Mucosa of stomach (tissue), 1 donor: ENCODE results near the gene NMUR1.

ENCODE experiments used
- H3K27me3 ChIP-seq: one replicate; pipeline ENCODE4 v1.7.0; 2013; ENCODE audit warnings: mild to moderate bottlenecking, low read length; ENCODE audit not compliant: control insufficient read depth, insufficient read depth
- H3K36me3 ChIP-seq: one replicate; pipeline ENCODE4 v1.7.0; 2013; ENCODE audit warnings: low read length; ENCODE audit not compliant: control insufficient read depth, insufficient read depth
- H3K4me1 ChIP-seq: one replicate; pipeline ENCODE4 v1.7.0; 2013; ENCODE audit warnings: mild to moderate bottlenecking, low read length; ENCODE audit not compliant: control insufficient read depth, insufficient read depth
- H3K4me3 ChIP-seq: one replicate; pipeline ENCODE4 v1.7.0; 2013; ENCODE audit warnings: low read length
- H3K9ac ChIP-seq: one replicate; pipeline ENCODE4 v1.7.0; 2013; ENCODE audit warnings: mild to moderate bottlenecking, low read length, moderate library complexity
- H3K9me3 ChIP-seq: one replicate; pipeline ENCODE4 v1.7.0; 2013; ENCODE audit warnings: mild to moderate bottlenecking, low read length, moderate library complexity; ENCODE audit not compliant: control insufficient read depth
- donor health status: Pancreatic carcinoma.

Gene NMUR1

GRCh38 chr2:231531466-231531865 is 1.2 kb upstream of the NMUR1 start:
- no peaks in the 10 kb centered on the region for H3K36me3 ChIP-seq
- H3K9ac ChIP-seq, result no peak overlapping the region
- peaks cover 26% of the 10 kb centered on the region for H3K27me3 ChIP-seq
- peaks cover 11% of the 10 kb centered on the region for H3K4me1 ChIP-seq
- no peak overlapping the region for H3K4me3 ChIP-seq
- H3K9me3 ChIP-seq, result no peaks in the 10 kb centered on the region

DNA sequence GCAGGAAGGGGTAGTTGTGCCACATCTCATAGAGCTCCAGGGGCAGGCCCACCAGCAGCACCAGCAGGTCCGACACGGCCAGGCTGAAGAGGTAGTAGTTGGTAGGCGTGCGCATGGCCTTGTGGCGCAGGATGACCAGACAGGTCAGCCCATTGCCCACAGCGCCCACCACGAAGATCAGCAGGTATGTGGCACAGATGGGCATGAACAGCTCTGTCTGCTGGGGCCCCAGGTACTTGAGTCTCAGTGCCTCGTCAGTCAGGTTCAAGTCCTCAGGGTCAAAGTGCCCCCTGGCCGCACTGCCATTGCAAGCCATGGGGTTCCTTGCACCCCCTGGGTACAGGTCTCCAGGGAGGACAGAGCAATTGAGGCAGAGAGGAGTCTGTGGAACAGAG is 1.6 kb downstream of the NMUR1 start:
- Histone ChIP-seq H3K4me1 (peaks cover 17% of the 10 kb centered on the region), H3K9ac (no peak overlapping the region), H3K4me3 (no peak overlapping the region), H3K36me3 (no peaks in the 10 kb centered on the region), H3K9me3 (no peaks in the 10 kb centered on the region), H3K27me3 (peaks cover 26% of the 10 kb centered on the region)

- Histone ChIP-seq H3K36me3 (no peaks in the 10 kb centered on the region), H3K4me3 (no peak overlapping the region), H3K9ac (no peak overlapping the region), H3K9me3 (no peaks in the 10 kb centered on the region), H3K27me3 (peaks cover 26% of the 10 kb centered on the region), H3K4me1 (peaks cover 19% of the 10 kb centered on the region)
Measured at GRCh38 chr2:231527955-231528635, 2.1 kb downstream of the NMUR1 start.

GRCh38 chr2:231527091-231527395 is 3.2 kb downstream of the NMUR1 start:
- H3K27me3 ChIP-seq, result peaks cover 26% of the 10 kb centered on the region
- no peaks in the 10 kb centered on the region for H3K36me3 ChIP-seq
- H3K9ac ChIP-seq, result no peak overlapping the region
- no peaks in the 10 kb centered on the region for H3K9me3 ChIP-seq
- peaks cover 19% of the 10 kb centered on the region for H3K4me1 ChIP-seq
- H3K4me3 ChIP-seq, result no peak overlapping the region

DNA sequence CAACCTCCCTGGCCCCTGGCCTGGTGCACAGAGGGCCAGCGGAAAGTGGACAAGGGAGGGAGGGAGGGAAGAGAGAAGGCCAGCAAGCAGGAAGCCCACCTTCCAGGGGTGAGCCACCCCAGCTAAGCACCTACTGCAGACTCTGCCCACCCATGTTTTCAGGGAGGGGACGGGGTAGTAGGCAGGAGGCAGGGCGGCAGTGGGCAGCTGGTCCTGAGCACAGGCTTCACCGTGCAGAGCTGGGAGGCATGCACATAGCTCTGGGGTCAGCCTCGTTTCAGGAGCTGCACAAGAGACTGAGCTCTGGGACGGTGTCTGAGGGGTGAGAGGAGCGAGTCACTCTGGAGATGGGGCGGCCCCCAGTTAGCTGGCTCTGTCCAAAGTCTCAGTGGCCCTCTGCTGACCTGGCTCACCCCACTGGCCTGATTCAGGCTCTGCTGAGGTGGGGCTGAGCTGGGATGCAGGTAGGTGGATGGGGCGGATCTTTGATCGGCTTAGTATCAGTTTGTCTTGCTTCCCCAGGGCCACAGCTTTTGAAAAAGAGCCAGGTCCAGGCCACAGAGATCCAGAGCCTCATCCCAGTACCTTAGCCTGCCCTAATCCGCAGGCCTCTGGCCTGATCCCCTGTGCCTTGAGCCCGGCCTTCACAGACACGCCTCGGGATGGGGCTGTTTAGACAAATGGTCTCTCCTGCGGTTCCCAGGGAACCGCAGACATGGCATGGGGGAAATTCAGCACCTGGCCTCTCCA is 3.7 kb downstream of the NMUR1 start:
- no peaks in the 10 kb centered on the region for H3K36me3 ChIP-seq
- H3K9ac ChIP-seq, result no peak overlapping the region
- peaks cover 19% of the 10 kb centered on the region for H3K4me1 ChIP-seq
- H3K4me3 ChIP-seq, result no peak overlapping the region
- no peaks in the 10 kb centered on the region for H3K9me3 ChIP-seq
- peaks cover 23% of the 10 kb centered on the region for H3K27me3 ChIP-seq

- Histone ChIP-seq H3K9ac (no peak overlapping the region), H3K27me3 (peaks cover 14% of the 10 kb centered on the region), H3K36me3 (no peaks in the 10 kb centered on the region), H3K4me1 (peaks cover 18% of the 10 kb centered on the region), H3K4me3 (no peak overlapping the region), H3K9me3 (no peaks in the 10 kb centered on the region)
Measured at GRCh38 chr2:231525248-231526163, 4.7 kb downstream of the NMUR1 start.

DNA sequence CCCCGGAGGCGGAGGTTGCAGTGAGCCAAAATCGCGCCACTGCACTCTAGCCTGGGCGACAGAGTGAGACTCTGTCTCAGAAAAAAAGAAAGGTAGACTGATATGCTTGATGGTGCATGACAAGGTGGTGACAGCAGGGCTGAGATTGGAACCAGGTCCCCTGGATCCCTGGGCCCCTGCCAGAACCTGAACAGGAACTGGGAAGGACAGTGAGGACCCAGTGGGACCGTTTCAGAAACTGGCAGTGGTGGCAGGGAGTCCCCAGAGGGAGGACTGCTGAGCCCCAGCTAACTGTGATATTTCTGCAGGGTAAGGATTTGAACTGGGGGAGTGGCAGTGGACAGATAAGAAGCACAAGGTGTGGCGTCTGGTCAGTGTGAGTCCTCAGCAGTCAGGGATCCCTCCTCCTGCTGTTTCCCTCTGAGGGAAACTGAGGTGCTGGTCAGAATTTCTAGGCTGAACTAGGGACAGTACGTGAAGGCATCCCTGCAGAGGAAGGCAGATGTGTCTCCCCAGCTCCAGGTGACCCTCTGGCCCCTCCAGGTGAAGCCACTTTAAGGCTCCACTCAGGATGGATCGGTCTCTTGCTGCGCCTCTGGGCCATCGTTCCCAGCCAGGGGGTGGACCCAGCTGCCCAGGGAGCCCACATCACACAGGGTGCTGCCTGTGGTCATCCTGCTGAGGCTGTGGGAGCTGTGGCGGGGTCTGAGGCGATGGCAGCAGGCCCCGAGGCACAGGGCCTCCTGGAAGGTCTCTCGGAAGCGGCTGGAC is 5.6 kb downstream of the NMUR1 start:
- H3K4me1 ChIP-seq, result peaks cover 17% of the 10 kb centered on the region
- peaks cover 6% of the 10 kb centered on the region for H3K27me3 ChIP-seq
- no peak overlapping the region for H3K4me3 ChIP-seq
- H3K9me3 ChIP-seq, result no peaks in the 10 kb centered on the region
- H3K36me3 ChIP-seq, result no peaks in the 10 kb centered on the region
- H3K9ac ChIP-seq, result no peak overlapping the region

GRCh38 chr2:231523451-231524285 is 6.6 kb downstream of the NMUR1 start:
- Histone ChIP-seq H3K4me1 (peaks cover 17% of the 10 kb centered on the region), H3K36me3 (no peaks in the 10 kb centered on the region), H3K9ac (no peak overlapping the region), H3K27me3 (peaks cover 2% of the 10 kb centered on the region), H3K9me3 (no peaks in the 10 kb centered on the region), H3K4me3 (no peak overlapping the region)

- Histone ChIP-seq H3K4me3 (no peak overlapping the region), H3K27me3 (no peaks in the 10 kb centered on the region), H3K9me3 (no peaks in the 10 kb centered on the region), H3K9ac (no peak overlapping the region), H3K36me3 (no peaks in the 10 kb centered on the region), H3K4me1 (peaks cover 17% of the 10 kb centered on the region)
Measured at GRCh38 chr2:231522418-231523180, 7.6 kb downstream of the NMUR1 start.

DNA sequence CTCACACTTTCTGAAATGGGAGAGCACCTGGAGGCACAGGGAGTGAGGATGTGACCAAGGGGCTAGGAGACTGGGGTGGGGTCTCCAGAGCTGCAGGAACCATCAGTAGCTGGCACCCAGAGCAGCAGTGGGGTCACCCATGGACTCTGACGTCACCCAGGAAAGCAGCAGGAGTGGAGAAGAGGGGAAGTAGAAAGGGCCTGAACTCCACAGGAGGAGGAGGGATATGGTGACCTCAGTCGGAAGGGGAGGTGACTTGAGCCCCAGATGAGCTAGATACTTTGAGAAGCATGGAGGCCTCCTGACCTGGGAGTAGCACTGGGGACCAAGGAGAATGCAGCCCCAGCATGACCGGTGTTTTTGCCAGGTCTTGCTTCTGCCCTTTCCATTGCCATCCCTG is 8.8 kb downstream of the NMUR1 start:
- H3K4me1 ChIP-seq, result peaks cover 17% of the 10 kb centered on the region
- no peak overlapping the region for H3K4me3 ChIP-seq

More for the DNA sequence above, 8.8 kb downstream of the NMUR1 start:
- Histone ChIP-seq H3K9me3 (no peaks in the 10 kb centered on the region), H3K27me3 (no peaks in the 10 kb centered on the region), H3K36me3 (no peaks in the 10 kb centered on the region), H3K9ac (no peak overlapping the region)
